ENCODE measurements around the gene XRCC5.
"Not testable (repeated sequence)": the region's sequence is repeated elsewhere in the genome, so short reads cannot be mapped to it uniquely, and the experiment has no call there.

The XRCC5 gene

DNA sequence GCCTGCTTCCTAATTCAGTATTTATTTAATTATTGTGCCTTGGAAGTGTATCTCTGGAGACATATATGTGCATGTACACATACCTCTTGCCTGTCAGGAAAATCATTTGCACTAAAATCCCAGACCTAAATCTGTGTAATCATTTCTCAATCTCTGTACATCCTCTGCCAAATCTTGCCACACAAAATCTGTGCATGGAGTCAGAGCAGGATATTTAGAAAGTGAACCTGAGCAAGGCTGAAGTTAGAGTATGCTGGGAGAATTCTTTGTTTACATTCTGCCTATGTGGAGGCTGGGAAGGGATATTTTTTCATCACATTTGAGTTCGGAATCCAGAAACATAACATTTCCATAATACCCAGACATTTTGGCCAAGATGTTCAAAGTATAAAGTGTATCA is 9.3 kb downstream of the XRCC5 start:
- no peak overlapping the region for H3K9ac ChIP-seq (ENCODE audit: low read depth, low read length)
- peaks cover 59% of the 10 kb centered on the region for H3K36me3 ChIP-seq (ENCODE audit: insufficient read depth, low read length)
- H3K9me3 ChIP-seq (ENCODE audit: control insufficient read depth, insufficient read depth, low read length), result no peaks in the 10 kb centered on the region
- 0 out of 2 replicates have a peak, but pooled peaks cover 4% of the 10 kb centered on the region for H3K4me1 ChIP-seq (ENCODE audit: insufficient read depth, low read length)

DNA sequence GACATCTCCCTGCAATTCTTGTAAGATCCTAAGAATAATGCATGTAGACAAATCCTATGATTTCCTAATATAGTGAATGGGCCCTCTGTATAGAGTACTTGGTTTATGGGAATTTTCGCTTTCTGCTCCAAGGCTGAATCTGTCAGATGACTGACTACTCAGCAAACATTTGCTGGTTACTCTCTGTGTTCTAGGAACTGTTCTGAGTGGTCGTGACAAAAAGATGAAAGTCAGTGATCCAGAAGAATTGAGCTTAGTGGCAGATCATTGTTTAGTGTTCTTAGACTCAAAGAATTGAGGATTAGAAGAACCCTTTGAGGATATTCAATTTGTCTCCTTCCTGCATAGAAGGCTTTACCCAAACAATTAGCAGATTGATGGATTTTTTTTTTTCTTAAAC is 10.0 kb downstream of the XRCC5 start:
- no peaks in the 10 kb centered on the region for H3K9me3 ChIP-seq (ENCODE audit: control insufficient read depth, insufficient read depth, low read length)
- H3K9ac ChIP-seq (ENCODE audit: low read depth, low read length), result no peak overlapping the region
- H3K36me3 ChIP-seq (ENCODE audit: insufficient read depth, low read length), result peaks cover 52% of the 10 kb centered on the region
- H3K4me1 ChIP-seq (ENCODE audit: insufficient read depth, low read length), result 0 out of 2 replicates have a peak, but pooled peaks cover 3% of the 10 kb centered on the region

DNA sequence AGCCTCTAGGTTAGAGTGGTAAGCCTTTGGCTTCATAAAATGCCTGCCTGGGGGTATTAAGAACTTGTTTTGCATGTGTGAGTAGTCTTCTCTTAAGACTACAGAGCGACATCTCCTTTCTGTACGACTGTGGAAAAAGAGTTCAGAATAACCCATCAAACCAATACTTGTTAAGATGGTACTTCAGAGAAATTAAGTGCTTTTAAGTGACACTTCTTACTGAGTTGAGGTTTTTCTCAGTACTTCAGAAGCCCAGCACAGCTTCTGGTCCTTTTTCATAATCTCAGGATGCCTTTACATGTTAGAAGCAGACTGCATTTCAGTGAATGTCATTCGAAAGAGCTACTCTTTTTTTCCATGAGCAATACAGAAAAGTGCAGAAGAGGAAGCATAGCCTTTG is 10.8 kb downstream of the XRCC5 start:
- H3K9me3 ChIP-seq (ENCODE audit: control insufficient read depth, insufficient read depth, low read length), result no peaks in the 10 kb centered on the region
- H3K36me3 ChIP-seq (ENCODE audit: insufficient read depth, low read length), result peaks cover 53% of the 10 kb centered on the region
- no peak overlapping the region for H3K9ac ChIP-seq (ENCODE audit: low read depth, low read length)
- no peaks in the 10 kb centered on the region for H3K4me1 ChIP-seq (ENCODE audit: insufficient read depth, low read length)

DNA sequence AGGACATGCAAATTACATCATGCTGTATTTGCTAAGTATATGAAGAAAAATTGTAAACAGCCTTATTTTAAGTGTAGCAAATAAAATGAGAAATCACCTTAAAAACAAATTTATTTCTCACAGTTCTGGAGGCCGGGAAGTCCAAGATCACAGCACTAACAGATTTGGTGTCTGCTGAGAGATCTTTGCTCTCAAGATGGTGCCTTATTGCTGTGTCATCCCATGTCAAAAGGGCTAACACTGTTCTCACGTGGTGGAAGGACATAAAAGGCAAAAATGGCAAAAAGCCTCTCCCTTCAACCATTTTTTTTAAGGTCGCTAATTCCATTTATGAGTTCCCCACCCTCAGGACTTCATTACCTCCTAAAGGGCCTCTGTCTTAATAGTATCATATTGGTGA is 12.1 kb downstream of the XRCC5 start:
- Histone ChIP-seq H3K9ac (ENCODE audit: low read depth, low read length) (no peak overlapping the region), H3K36me3 (ENCODE audit: insufficient read depth, low read length) (peaks cover 62% of the 10 kb centered on the region), H3K9me3 (ENCODE audit: control insufficient read depth, insufficient read depth, low read length) (no peaks in the 10 kb centered on the region)

DNA sequence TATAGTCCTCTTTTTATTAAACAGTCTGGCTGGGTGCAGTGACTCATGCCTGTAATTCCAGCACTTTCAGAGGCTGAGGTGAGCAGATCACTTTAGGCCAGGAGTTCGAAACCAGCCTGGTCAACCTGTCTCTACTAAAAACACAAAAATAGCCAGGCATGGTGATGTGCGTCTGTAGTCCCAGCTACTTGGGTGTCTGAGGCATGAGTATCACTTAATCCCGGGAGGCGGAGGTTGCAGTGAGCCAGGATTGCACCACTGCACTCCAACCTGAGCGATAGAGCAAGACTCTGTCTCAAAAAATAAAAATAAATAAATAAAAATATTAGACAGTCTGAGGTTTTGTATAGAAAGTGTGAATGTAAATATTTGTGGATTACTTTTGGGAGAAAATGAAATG is 17.8 kb downstream of the XRCC5 start:
- Histone ChIP-seq H3K36me3 (ENCODE audit: insufficient read depth, low read length) (peaks cover 45% of the 10 kb centered on the region), H3K9me3 (ENCODE audit: control insufficient read depth, insufficient read depth, low read length) (no peaks in the 10 kb centered on the region)

More for the DNA sequence above, 12.1 kb downstream of the XRCC5 start:
- H3K4me1 ChIP-seq (ENCODE audit: insufficient read depth, low read length), result no peaks in the 10 kb centered on the region

DNA sequence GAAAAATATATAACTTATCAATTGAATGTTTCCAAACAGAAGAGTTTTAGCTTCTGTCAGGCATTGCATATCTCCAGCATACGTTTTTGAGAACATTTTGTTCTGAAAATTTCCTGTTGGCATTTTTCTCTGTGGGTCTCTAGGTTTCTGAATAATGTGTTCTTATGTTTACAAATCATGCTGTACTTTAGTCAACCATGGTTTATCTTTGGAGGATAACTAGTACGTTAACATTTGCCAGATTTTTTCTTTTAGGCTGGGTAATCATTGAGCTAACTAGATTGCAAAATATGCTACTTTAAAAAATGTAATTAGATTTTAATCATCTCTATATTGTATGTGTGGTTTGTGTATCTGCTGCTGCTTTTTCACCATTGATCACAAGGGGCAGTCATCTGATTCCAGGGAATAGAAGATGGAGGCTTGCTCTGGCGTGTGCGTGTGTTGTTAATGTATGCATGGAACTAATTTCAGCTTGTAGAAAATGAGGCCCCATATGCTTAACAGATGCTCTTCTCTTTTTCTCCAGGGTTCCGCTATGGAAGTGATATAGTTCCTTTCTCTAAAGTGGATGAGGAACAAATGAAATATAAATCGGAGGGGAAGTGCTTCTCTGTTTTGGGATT is 21.3 kb downstream of the XRCC5 start:
- peaks cover 63% of the 10 kb centered on the region for H3K36me3 ChIP-seq (ENCODE audit: insufficient read depth, low read length)
- H3K4me1 ChIP-seq (ENCODE audit: insufficient read depth, low read length), result no peaks in the 10 kb centered on the region
- no peak overlapping the region for H3K9ac ChIP-seq (ENCODE audit: low read depth, low read length)

More for the DNA sequence above, 17.8 kb downstream of the XRCC5 start:
- Histone ChIP-seq H3K4me1 (ENCODE audit: insufficient read depth, low read length) (no peaks in the 10 kb centered on the region), H3K9ac (ENCODE audit: low read depth, low read length) (no peak overlapping the region)

DNA sequence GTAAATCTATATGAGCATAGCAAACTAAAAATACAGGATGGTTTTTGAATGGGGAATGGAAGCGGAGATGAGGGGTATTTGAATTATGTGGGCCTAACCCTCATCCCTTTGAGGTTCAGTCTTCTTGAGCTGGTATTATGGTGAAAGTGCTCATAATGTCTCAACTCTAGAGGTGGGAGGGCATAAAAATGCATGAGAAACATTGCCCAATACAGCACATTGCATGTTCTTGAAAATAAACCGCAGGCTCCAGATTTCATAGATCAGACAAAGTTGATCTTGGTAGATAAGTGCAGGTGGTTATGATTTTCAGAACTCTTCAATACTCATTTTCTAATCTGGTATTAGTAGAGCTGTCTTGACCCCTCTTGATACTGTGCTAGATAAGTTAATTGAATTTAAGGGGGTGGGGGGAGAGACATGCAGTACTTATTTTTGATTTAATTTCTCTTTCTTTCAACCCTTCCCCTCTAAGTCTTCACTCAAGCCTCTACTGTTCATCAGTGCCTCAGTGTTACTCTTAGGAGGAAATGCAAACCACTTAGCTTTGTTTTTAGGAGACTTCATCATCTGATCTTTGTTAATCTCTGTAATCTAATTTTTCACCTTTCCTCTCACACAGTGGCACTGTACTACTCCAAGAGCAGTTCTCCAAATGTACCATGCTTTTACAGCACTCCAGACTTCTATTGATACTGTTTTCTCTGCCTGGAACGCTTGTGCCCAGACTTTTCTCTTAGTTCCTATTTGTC is 22.2 kb downstream of the XRCC5 start:
- no peak overlapping the region for H3K9ac ChIP-seq (ENCODE audit: low read depth, low read length)
- H3K9me3 ChIP-seq (ENCODE audit: control insufficient read depth, insufficient read depth, low read length), result no peaks in the 10 kb centered on the region
- H3K36me3 ChIP-seq (ENCODE audit: insufficient read depth, low read length), result peaks cover 56% of the 10 kb centered on the region
- no peaks in the 10 kb centered on the region for H3K4me1 ChIP-seq (ENCODE audit: insufficient read depth, low read length)

More for the DNA sequence above, 21.3 kb downstream of the XRCC5 start:
- H3K9me3 ChIP-seq (ENCODE audit: control insufficient read depth, insufficient read depth, low read length), result no peaks in the 10 kb centered on the region

DNA sequence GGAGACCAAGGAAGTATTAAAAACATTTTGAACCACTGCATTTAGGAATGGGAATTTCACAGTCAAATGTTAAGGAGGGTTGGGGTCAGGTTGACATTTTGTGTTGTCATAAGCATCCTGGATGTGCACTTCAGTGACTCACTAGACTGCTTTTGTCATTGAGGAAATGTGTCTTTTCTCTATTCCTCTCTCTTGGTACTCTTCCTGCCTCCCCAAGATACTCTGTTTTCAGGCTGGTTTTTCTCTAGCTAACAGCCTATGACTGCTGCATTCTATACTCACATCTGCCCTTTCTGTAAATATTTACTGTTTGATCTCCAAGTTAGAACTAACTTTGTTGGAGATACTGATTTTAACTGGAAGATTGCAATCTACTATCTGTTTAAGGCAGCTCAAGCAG is 23.4 kb downstream of the XRCC5 start:
- Histone ChIP-seq H3K9me3 (ENCODE audit: control insufficient read depth, insufficient read depth, low read length) (no peaks in the 10 kb centered on the region), H3K9ac (ENCODE audit: low read depth, low read length) (no peak overlapping the region), H3K36me3 (ENCODE audit: insufficient read depth, low read length) (peaks cover 59% of the 10 kb centered on the region), H3K4me1 (ENCODE audit: insufficient read depth, low read length) (no peaks in the 10 kb centered on the region)

DNA sequence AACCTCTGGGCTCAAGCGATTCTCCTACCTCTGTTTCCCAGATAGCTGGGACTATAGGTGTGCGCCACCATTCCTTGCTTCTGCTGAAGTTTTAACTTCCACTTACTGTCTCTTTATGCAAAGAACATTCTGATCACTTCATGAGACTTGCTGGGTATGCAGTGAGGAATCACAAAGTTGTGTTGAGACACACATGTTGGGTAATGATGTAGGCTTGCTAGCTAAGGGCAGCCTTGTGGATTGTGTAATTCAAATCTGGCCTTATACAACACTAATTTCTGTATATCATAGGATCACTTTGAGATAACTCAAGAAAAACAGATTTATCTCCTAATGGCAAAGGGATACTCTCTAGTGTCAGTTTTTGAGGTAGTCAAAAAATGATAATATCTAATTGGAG is 24.2 kb downstream of the XRCC5 start:
- Histone ChIP-seq H3K9me3 (ENCODE audit: control insufficient read depth, insufficient read depth, low read length) (no peaks in the 10 kb centered on the region), H3K4me1 (ENCODE audit: insufficient read depth, low read length) (no peaks in the 10 kb centered on the region), H3K9ac (ENCODE audit: low read depth, low read length) (no peak overlapping the region), H3K36me3 (ENCODE audit: insufficient read depth, low read length) (peaks cover 66% of the 10 kb centered on the region)

DNA sequence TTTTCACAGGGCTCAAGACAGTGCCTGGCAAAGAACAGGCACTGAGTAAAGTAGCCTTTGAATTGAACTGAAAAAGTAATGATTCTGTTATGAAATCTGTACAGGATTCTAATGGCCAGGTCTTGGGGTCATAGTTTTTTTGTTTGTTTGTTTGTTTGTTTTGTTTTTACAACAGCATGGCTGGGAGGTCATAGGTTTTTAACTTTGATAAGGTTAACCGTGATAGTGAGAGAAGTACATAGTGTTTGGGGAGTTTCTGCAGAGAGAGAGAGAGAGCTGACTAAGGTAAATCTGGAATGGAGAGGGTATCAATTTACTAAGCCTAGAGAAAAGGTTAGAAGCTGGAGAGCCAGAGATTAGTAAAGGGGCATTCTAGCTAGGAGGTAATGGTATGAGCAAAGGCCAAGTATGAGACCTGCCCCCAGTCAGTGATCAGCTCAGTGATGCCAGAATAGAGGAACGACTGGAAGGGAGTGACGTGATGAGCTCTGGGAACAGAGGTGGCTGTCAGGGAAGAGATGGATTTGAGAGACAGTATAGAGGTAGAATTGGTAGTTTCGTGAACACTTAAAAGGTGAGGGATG is 25.9 kb downstream of the XRCC5 start:
- peaks cover 69% of the 10 kb centered on the region for H3K36me3 ChIP-seq (ENCODE audit: insufficient read depth, low read length)
- H3K9me3 ChIP-seq (ENCODE audit: control insufficient read depth, insufficient read depth, low read length), result no peaks in the 10 kb centered on the region
- H3K9ac ChIP-seq (ENCODE audit: low read depth, low read length), result no peak overlapping the region
- no peaks in the 10 kb centered on the region for H3K4me1 ChIP-seq (ENCODE audit: insufficient read depth, low read length)

DNA sequence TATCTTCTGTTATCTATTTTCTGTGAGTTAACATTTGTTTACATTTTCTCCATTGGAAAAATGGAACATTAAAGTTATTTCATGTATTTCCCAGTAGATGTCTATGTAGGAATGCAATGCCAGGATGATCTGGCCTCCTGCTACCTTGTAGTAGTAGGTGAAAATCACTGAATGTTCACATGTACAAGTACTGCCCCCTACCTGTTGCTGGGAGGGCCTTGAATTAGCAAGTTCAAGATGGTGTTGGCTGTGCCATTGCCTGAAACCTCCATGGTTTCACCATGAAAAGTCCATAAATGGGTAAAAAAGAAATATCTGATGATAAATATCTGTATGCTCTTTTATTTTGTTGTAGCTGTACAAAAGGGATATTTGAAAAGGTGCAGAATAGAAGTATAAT is 30.7 kb downstream of the XRCC5 start:
- Histone ChIP-seq H3K9me3 (ENCODE audit: control insufficient read depth, insufficient read depth, low read length) (no peaks in the 10 kb centered on the region), H3K36me3 (ENCODE audit: insufficient read depth, low read length) (peaks cover 62% of the 10 kb centered on the region), H3K4me1 (ENCODE audit: insufficient read depth, low read length) (no peaks in the 10 kb centered on the region), H3K9ac (ENCODE audit: low read depth, low read length) (no peak overlapping the region)

DNA sequence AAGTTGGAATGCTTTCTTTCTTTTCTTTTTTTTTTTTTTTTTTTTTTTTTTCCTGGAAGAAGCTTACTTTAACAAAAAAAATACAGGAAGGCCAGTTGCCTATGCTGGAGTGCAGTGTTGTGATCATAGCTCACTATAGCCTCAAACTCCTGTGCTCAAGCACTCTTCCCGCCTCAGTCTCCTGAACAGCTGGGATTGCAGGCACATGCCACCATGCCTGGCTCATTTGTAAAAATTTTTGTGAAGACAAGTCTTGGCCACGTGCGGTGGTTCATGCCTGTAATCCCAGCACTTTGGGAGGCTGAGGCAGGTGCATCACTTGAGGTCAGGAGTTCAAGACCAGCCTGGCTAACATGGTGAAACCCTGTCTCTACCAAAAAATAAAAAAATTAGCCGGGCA is 32.4 kb downstream of the XRCC5 start:
- H3K4me1 ChIP-seq (ENCODE audit: insufficient read depth, low read length); H3K9ac ChIP-seq (ENCODE audit: low read depth, low read length); H3K9me3 ChIP-seq (ENCODE audit: control insufficient read depth, insufficient read depth, low read length): not testable (repeated sequence)
- peaks cover 67% of the 10 kb centered on the region for H3K36me3 ChIP-seq (ENCODE audit: insufficient read depth, low read length)

DNA sequence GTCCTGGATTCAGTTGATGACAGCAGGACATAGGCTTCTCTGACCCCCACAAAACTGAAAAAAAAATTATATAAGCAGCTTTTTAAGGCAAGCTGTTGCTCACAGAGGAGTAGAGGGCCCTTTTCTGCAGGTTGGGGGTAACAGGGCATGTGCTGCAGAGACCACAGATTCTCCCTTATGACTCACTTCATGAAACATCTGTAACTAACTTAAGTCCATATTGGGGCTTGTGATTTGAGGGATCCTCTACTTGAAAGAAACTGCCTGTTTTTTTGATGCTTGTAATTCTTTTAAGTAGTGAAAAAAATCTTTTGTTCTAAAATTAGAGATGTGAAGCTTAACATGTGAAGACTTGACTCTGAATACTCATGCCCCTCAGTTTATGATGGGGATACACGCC is 33.4 kb downstream of the XRCC5 start:
- peaks cover 5% of the 10 kb centered on the region; the same call in 1 of the 2 replicates for H3K4me1 ChIP-seq (ENCODE audit: insufficient read depth, low read length)
- H3K9ac ChIP-seq (ENCODE audit: low read depth, low read length), result no peak overlapping the region
- peaks cover 67% of the 10 kb centered on the region for H3K36me3 ChIP-seq (ENCODE audit: insufficient read depth, low read length)
- no peaks in the 10 kb centered on the region for H3K9me3 ChIP-seq (ENCODE audit: control insufficient read depth, insufficient read depth, low read length)

DNA sequence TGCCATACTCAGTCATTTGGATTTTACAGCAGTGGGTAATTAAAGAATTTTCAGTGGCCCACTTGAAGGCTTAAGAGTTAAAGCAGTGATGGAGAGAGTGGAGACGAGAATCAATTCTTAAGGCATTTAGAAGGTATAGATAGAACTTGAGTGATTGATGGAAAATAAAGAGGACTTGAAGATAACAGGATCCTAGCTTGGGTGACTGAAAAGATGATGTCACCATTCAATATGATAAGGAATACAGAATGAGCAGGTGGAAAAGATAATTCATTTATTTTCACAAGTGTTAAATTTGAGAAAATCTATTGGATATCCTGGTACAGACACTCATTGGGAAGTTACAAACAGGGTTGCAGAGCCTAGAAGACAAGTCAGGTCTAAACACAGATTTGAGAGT is 35.2 kb downstream of the XRCC5 start:
- H3K9ac ChIP-seq (ENCODE audit: low read depth, low read length), result no peak overlapping the region
- peaks cover 68% of the 10 kb centered on the region for H3K36me3 ChIP-seq (ENCODE audit: insufficient read depth, low read length)
- H3K9me3 ChIP-seq (ENCODE audit: control insufficient read depth, insufficient read depth, low read length), result no peaks in the 10 kb centered on the region
- H3K4me1 ChIP-seq (ENCODE audit: insufficient read depth, low read length), result peaks cover 5% of the 10 kb centered on the region; the same call in 1 of the 2 replicates

DNA sequence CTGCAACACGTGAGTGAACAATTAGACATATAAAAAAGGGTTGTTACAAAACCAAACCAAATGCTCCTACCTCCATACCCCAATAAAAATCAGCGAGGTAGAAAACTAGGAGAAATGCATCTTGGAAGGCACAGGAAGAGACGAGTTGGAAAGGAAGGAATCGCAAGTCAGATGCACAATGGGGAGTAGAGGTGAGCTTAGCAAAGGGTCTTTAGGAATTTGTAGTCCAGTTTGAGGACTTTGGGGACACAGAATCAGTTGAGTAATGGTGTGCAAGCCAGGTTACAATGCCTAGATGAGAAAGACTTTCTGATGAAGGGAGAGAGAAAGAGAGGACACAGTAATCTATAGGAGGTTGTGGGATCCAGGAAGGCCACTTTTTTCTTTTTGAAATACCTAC is 35.7 kb downstream of the XRCC5 start:
- Histone ChIP-seq H3K9me3 (ENCODE audit: control insufficient read depth, insufficient read depth, low read length) (no peaks in the 10 kb centered on the region), H3K4me1 (ENCODE audit: insufficient read depth, low read length) (peaks cover 5% of the 10 kb centered on the region; the same call in 1 of the 2 replicates), H3K9ac (ENCODE audit: low read depth, low read length) (no peak overlapping the region), H3K36me3 (ENCODE audit: insufficient read depth, low read length) (peaks cover 69% of the 10 kb centered on the region)
